ENCODE data around the gene PALMD.

The PALMD gene

DNA sequence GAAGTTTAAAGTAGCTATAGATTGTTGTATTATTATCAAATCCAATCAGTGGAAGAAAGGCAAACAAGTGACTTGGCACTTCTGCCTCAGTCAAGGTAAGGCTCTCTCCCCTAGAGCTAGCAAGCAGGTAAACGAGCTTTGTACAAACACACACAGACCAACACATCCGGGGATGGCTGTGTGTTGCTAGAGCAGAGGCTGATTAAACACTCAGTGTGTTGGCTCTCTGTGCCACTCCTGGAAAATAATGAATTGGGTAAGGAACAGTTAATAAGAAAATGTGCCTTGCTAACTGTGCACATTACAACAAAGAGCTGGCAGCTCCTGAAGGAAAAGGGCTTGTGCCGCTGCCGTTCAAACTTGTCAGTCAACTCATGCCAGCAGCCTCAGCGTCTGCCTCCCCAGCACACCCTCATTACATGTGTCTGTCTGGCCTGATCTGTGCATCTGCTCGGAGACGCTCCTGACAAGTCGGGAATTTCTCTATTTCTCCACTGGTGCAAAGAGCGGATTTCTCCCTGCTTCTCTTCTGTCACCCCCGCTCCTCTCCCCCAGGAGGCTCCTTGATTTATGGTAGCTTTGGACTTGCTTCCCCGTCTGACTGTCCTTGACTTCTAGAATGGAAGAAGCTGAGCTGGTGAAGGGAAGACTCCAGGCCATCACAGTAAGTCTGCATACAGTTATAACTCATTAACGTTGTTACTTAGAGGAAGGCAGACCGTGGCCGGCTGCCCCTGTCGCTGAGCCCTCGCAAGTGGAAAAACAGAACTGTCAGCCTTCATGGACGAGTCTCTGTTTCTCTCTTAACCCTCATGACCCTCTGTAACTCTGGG, at the start of gene PALMD:
TSS of gene PALMD (plus strand) at position 415 of the 833 bp plus-strand sequence. CDS start at position 620, 205 bp downstream.
- DNase-seq = no peak

DNA sequence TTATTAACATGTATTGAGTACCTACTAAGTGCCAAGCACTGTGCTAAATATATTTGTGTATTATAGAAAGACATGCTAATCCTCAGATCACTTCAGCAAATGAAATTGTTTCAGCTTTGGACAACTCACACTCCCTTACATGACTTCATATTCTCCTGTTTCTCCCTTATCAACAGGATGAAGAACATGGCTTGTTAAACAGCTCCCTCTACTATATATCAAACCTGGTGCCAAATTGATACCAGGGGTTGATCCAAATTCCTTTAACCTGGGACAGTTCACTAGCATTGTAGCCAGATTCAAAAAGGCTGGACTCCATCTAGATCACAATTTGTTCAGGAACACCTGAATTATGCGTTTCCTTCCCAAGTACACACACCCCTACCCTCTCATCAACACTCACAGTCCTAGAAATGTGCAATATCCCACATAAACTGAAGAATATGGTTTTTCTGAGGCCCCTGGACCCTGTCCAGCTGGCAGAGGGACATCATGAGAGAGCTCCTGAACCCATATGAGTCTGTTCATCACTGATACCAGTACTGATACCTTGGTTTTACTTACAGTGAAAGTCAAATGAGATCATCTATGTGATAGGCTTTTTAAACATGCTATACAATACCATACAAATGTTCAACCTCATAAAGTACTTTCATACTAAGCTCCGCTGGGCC, 47.0 kb upstream of the PALMD start:
- DNase-seq = no peak

- DNase-seq = no peak
Observed at GRCh38 chr1:99599678-99600175, 46.2 kb upstream of the PALMD start.

DNA sequence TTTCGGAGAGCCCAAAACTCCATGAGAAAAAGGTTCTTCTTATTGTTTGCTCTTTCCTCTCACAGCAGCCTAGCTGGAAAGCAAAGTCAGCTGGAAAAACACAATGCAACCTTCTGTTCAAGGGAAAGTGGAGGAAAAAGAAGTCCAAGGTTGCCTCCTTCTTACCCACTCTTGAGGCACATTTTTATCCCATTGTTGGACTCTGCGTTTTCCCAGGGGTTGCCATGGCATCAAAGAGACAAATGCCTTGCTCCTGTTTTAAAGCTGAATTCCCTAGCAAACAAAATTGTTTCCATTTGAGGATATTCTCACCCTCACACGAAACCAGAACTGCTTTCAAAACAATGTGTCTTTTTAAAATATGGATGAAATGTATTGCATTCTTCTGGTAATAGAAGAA, 45.1 kb upstream of the PALMD start:
- no peak for DNase-seq

DNA sequence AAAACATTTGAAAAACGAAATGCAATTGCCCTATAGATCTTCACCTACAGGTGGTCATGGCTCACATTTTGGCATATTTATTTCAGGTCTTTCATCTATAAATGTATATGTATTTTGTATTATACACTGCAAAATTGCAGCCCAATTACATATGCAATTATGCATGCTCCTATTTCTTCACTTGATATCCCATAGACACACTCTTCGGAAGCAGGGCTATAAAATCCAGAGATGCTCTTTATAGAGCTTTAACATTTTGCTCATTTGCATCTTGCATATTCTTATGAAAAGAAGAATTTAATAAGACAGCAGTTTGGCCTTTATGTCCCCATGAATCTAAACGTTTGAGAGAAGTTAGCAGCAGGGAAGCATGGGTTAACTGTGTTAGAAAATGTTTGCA, 44.7 kb upstream of the PALMD start:
- DNase-seq = no peak

DNA sequence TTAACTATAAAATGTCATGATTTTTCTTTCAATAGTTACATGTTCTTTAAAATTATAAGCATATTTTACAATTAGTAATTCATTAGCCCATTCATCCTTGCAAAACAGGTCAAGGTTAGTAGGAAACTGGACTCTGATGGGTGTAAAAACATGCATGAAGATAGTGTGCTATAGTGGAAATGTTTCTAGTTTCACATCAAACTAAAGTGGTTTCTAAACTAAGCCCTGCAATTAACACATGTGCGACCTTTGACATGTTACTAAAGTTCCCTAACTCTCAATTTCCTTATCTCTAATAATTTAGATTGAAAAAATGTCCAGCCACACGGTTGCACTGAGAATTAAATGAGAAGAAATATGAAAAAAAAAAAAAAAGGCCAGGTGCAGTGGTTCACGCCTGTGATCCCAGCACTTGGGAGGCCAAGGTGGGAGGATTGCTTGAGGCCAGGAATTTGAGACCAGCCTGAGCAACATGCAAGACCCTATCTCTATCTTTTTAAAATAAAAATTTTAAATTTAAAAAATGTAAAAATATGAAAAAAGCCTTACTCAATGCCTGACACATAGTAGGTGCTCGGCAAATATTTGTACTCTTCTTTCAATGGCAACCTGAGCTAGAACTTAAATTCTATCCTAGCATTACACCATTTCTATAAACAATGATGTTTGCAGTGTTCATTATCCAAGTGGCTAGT, 44.1 kb upstream of the PALMD start:
- DNase-seq = no peak

- no peak for DNase-seq
Observed at GRCh38 chr1:99602404-99602969, 43.4 kb upstream of the PALMD start.

GRCh38 chr1:99603699-99604560, 42.0 kb upstream of the PALMD start:
- no peak for DNase-seq

DNA sequence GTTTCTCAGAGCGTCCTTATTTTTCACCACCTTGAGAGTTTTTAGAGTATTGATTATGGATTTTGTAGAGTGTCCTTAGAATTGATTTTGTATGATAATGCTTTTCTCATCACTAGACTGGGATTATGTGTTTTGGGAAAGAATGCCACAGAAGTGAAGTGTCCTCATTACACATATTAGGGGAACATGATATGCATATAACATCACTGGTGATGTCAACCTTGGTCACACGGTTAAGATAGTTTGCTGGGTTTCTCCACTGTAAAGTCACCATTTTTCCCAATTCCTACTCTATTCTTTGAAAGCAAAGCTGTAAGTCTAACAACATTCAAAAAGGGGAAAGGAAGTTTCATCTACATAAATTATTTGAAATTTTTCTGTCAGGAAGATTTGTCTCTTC, 39.6 kb upstream of the PALMD start:
- no peak for DNase-seq

GRCh38 chr1:99607590-99607989, 38.3 kb upstream of the PALMD start:
- no peak for DNase-seq

DNA sequence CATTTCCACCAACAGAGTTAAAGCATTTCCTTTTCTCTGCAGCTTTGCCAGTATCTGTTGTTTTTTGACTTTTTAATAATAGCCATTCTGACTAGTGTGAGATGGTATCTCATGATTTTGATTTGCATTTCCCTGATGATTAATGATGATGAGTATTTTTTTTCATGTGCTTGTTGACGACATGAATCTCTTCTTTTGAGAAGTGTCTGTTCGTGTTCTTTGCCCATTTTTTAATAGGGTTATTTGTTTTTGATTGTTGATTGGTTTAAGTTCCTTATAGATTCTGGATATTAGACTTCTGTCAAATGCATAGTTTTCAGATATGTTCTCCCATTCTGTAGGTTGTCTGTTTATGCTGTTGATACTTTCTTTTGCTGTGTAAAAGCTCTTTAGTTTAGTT, 37.9 kb upstream of the PALMD start:
- no peak for DNase-seq

DNA sequence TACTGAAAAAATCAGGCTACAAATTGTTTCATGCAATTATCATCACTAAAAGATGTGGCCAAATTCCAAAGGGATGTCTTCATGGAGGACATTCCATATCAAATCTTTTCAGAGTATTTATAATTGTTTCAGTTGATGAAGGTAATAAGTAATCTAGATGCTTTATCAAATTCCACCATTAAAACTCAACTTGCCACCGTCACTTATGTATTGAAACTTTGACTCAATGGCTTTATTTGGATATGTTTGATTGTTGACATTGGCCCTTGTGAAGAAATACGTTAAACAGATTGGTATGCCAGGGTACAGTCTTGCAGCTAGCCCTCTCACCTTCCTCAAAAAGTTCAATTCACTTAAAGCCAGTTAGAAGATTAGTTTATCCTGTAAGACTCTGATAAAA, 32.2 kb upstream of the PALMD start:
- DNase-seq = no peak

- DNase-seq = no peak
Observed at GRCh38 chr1:99614728-99615127, 31.2 kb upstream of the PALMD start.

- DNase-seq = no peak
Observed at GRCh38 chr1:99619583-99619982, 26.3 kb upstream of the PALMD start.

- DNase-seq = no peak
Observed at GRCh38 chr1:99621340-99621901, 24.5 kb upstream of the PALMD start.

DNA sequence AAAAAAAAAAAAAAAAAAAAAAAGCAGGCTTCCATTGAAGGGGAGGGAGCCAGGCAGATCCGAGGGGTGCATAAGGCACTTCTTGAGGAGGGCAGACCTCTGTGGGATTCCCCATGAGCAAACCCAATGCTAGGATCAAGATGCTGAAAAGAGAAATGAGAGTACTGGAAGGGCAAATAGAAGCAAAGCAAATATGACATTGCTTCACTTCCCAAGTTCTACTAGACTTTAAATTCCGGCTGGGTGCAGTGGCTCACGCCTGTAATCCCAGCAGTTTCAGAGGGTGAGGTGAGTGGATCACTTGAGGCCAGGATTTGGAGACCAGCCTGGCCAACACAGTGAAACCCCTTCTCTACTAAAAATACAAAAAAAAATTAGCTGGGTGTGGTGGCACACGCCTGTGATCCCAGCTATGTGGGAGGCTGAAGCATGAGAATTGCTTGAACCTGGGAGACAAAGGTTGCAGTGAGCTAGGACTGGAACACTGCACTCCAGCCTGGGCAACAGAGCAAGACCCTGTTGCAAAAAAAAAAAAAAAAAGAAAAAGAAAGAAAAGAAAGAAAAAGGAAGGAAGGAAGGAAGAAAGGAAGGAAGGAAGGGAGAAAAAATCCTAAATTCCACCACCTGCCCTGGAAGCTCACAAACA, 23.1 kb upstream of the PALMD start:
- no peak for DNase-seq

GRCh38 chr1:99623554-99623953, 22.4 kb upstream of the PALMD start:
- no peak for DNase-seq

GRCh38 chr1:99627615-99628014, 18.3 kb upstream of the PALMD start:
- DNase-seq = no peak

DNA sequence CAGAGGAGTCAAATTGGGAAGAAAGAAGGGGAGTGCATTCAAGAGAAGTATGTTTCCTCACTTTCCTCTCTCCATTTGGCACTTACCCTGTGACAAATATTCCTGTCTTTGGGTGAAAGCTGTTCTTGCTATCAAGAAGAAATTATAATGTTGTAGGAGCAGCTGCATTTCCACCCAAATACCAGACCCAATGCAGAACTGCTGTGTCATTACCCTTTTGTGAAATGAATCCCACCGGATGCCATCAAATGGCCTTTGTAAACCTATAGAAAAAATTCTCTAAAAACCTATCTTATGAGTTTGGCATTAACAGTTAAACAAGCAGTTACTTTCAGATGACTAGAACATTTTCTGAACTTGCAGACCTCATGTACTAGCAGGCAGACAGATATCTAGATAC, 16.7 kb upstream of the PALMD start:
- DNase-seq = no peak

DNA sequence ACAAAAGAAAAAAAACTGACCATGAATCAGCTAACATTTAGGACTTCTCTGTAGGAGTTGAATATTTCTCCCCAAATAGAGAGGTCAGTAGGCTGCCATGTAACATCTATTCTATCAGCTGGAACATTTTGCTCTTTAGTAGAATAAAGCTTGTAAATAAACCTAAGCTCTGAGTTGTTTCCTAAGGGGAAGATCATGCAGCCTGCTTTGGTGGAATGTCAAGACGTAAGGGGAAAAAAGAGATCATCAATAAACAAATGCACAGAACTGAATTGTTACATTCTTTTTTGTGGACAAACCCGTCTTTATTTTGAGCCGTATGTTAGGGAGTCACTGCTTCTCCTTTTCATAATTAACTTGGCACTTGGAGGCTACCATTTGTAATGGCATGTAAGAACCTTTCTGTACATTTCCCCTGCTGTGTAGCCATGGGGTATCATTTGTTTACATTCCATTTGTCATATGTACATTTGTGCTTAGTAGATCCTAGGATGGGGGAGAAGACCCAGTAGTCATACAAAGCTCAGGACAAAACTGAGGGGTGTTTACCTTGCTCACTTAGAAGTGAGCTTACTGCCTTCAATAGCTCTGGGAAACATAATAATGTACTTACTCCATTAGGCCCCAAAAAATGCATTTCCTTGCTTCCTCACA, 10.8 kb upstream of the PALMD start:
- no peak for DNase-seq

GRCh38 chr1:99635664-99636063, 10.2 kb upstream of the PALMD start:
- no peak for DNase-seq

Measured in GDM1 (cell line).